H54 (cell line): ENCODE measurements around the gene ROR1.
"Not testable (repeated sequence)": the region's sequence is repeated elsewhere in the genome, so short reads cannot be mapped to it uniquely, and the experiment has no call there.

ENCODE experiments used
- DNase-seq: peaks from one replicate; pipeline ENCODE4 v3.0.0; 2011; ENCODE audit warnings: low spot score, mixed read lengths; ENCODE audit not compliant: insufficient read length
- FAIRE-seq: peaks from 3 replicates; lab custom pipeline; 2011; peaks lifted over from hg19 to GRCh38; lab: Jason Lieb, UNC
- POLR2A ChIP-seq: IDR thresholded peaks from 2 replicates; pipeline ENCODE4 v1.6.1; 2011; ENCODE audit warnings: low read depth, mild to moderate bottlenecking, low read length

Gene ROR1

GRCh38 chr1:63792152-63792551 is 18.3 kb downstream of the ROR1 start:
- FAIRE-seq (no peak), DNase-seq (no peak)
- TF ChIP-seq POLR2A, result no peak

- no peak for DNase-seq
- no peak for FAIRE-seq
These were observed 20.0 kb downstream of the ROR1 start for GRCh38 chr1:63793741-63794240.

GRCh38 chr1:63794354-63794753 is 20.5 kb downstream of the ROR1 start:
- DNase-seq (no peak), FAIRE-seq (no peak)
- no peak for TF ChIP-seq POLR2A

More at GRCh38 chr1:63793741-63794240, 20.0 kb downstream of the ROR1 start:
- no peak for TF ChIP-seq POLR2A

DNA sequence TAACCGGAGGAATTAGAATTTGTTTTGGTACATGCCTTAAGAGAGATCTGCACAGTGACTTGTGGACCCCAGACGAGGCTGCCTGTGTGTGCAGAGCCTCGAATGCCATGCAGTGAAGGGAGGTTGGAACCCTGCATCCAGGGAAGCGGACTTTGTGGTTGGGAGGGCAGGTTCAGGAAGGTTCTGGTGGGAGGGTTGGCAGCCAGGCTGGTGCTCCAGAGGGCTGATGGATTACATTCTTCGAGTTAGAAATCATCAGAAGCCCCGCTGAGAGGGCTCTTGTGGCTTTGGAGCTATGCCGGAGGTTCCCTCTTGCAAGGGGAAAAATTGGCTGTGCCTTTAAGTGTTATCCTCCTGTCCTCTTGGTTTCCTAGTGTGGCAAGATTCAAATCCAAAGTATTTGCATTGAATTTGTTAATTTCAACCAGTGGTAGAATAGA is 21.1 kb downstream of the ROR1 start:
- DNase-seq, result peak; percentile 71
- no peak for TF ChIP-seq POLR2A
- peak; percentile 96 for FAIRE-seq

- FAIRE-seq (no peak), DNase-seq (no peak)
- no peak for TF ChIP-seq POLR2A
These were observed 21.6 kb downstream of the ROR1 start for GRCh38 chr1:63795455-63795854.

DNA sequence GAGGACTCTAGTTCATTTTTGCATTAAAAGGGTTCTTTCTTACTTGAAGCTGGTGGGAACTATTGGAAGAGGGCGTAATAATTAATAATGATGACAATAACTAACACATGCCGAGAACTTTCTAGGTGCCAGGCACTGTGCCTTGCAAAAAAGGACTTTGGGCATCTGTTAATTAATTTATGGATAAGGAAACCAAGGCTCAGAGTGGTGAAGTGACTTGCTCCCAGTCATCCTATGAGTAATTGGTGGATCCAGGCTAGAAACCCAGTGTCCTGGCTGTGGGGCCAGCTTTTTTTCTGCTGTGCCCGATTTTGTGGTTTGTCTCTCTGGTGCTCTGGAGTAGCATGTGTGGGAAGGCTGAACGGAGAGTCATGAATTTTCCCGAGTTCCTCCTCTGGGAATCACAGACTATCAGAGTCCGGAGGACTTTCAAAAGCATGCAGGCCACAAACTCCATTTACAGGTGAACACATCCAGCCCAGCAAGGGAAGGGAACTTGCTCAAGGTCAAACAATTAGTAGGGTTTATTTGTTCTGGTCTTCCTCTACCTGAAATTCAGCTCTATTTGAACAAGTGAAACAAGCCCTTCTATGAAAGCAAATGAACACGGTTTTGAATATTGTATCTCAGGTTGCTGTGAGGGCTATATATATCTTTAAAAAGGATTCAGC is 23.4 kb downstream of the ROR1 start:
- TF ChIP-seq POLR2A, result no peak
- DNase-seq, result peak; percentile 29
- peak; percentile 87 for FAIRE-seq

DNA sequence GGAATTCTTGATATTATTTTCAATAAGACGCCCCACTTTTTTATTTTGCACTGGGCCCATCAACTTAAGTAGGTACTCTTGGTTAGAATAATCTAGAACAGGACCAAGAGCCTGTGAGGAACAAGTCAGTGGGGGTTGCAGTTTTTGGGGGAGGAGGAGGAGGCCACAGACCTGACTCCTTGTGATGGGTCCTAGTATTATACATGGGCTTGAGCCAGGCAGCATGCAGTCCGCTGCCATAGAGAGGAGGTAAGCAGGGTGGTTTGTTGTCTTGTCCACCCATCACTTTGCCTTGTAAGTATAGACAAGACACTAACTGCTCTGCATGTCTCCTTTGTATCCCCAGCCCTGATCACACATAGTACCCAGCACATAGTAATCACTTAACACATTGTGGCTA is 24.5 kb downstream of the ROR1 start:
- TF ChIP-seq POLR2A, result no peak
- FAIRE-seq (no peak), DNase-seq (no peak)

- DNase-seq (no peak), FAIRE-seq (no peak)
These were observed 25.5 kb downstream of the ROR1 start for GRCh38 chr1:63799307-63799706.

DNA sequence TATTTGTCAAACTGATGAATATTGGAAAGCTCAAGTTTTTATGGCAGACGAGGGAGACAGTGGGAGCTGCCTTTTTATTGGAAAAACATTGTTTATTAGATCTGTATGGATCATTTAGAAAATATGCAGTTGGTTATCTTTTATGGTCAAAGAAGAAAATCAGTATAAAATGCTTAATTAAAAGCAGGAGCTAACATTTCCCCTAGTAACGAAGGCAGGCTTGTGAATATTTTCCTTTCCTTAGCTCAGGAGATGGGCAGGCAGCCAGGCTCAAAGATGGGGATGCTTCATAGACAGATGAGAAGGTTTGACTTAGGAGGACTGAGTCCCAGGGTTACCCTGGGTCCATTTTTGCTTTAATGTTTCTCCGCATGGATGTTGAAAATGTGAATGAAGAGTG is 26.0 kb downstream of the ROR1 start:
- FAIRE-seq (no peak), DNase-seq (no peak)

More at GRCh38 chr1:63799307-63799706, 25.5 kb downstream of the ROR1 start:
- no peak for TF ChIP-seq POLR2A

GRCh38 chr1:63802109-63802508 is 28.3 kb downstream of the ROR1 start:
- TF ChIP-seq POLR2A, result no peak
- no peak for FAIRE-seq
- no peak for DNase-seq

More for the DNA sequence above, 26.0 kb downstream of the ROR1 start:
- no peak for TF ChIP-seq POLR2A

DNA sequence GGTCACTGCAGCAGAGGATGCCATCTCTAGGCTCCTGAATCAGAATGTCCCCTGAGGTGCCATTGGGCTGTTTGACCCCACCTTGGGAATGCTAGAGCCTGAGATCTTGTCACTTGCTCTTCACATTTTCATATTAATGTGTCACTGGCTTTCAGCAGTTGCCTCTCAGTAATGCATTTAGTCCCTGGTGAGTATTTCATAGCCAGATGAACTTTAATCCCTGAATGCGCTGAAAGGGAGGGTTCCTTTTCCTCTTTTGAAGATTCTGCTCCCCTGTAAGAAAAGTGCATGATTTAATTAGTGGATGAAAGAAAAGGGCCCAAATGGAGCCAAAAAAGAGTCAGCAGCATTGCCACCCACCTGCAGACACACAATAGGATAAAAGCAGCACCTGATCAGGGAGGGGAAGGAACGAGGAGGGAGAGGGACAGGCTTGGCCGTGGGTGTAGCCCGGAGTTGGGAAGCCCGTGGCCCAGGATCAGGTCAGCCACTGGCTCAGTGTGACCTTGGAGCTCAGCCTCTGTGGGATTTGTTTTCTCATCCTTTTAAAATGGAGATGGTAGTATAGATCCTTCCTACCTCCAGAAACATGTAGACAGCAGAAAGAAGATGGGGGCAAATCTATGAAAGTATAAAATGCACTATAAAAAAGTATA is 31.1 kb downstream of the ROR1 start:
- no peak for TF ChIP-seq POLR2A
- FAIRE-seq, result no peak
- DNase-seq, result no peak

GRCh38 chr1:63807046-63807445 is 33.2 kb downstream of the ROR1 start:
- no peak for DNase-seq
- FAIRE-seq, result no peak
- no peak for TF ChIP-seq POLR2A

DNA sequence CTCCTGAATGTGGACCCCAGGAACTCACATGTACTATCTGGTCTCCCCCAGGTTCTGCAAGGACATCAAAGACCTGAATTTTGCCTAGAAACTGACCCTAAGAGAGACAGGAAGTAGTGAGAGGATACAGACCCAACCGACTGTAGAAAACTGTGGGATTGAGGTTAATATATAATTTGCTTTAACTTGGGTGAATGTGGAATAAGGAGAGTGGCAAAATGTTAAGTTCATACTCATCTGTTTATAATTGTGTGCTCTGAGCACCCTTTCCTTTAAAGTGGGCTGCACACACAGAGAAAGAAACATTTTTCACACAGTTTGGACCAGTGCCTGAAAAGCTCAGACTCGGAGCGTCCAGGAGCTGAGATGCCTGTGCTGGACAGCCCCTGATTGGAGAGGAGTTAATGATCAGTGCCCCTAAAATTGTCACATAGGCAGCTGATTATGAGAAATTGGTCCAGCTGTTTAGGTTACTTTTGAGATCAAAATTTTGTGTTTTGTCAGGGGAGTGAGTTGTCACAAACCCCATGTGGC is 37.2 kb downstream of the ROR1 start:
- DNase-seq (no peak), FAIRE-seq (no peak)
- no peak for TF ChIP-seq POLR2A

DNA sequence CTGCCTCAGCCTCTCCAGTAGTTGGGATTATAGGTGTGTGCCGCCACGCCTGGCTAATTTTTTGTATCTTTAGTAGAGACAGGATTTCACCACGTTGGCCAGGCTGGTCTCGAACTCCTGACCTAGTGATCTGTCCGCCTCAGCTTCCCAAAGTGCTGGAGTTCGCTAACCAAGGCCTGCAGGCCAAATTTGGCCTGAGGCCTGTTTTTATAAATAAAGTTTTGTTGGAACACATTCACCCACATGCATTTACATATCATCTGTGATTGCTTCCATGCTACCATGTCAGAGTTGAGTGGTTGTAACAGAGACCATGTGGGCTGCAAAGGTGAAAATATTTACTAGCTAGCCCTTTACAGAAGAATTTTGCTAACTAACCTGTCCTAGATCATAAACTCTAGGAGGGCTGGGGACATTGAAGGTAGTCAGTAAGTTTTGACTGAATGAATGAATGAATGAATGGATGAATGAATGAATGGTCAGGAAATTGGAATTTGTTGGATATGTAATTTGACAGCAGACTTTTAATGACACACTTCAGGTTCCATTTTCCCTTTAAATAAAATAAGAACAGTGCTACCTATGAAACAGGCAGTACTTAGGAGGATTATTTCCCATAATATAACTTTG is 38.4 kb downstream of the ROR1 start:
- FAIRE-seq (no peak), DNase-seq (no peak)
- no peak for TF ChIP-seq POLR2A

DNA sequence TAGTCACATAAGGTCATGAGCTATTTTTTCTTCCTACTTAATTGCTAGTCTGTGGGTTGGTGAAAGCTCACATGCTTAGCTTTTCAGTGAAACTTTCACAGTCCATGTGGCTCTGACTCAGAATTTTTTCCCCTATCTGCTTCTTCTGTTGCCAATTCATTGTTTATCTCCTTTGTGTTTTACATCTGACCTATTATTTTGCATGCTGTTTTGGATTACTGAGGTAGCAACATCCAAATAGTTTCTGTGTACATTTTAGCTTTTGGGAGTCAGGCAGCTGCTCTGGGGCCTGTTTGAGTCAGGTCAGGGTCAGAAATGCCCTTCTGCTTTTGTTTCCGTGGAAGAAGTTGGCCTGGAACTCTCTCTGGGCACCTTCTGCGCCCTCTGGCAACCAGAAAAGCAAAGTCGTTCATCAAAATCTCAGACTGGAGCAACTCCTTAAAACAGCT is 40.0 kb downstream of the ROR1 start:
- no peak for TF ChIP-seq POLR2A
- DNase-seq (no peak), FAIRE-seq (peak; percentile 36)

DNA sequence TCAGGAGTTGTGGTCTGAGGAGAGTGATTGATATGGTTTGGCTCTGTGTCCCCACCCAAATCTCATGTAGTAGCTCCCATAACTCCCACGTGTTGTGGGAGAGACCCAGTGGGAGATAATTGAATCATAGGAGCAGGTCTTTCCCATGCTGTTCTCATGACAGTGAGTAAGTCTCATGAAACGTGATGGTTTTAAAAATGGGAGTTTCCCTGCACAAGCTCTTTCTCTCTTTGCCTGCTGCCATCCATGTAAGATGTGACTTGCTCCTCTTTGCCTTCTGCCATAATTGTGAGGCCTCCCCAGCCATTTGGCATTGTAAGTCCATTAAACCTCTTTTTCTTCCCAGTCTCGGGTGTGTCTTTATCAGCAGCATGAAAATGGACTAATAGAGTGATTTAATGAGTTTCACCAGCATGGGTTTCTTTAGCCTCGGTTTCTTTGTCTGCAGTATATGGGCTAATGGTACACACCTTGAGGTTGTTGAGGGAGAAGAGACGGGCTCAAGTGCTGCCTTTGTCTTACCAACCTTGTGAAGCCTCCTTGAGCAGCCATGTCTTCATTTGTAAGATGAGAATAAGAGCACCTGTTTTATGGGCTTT is 42.5 kb downstream of the ROR1 start:
- DNase-seq, FAIRE-seq: not testable (repeated sequence)
